GM21423 (cell line): ENCODE data around the gene HMX1.

Source experiments
- ATAC-seq: cut with Tn5 transposase; IDR thresholded peaks from one replicate; pipeline ENCODE4 v1.9.1; 2021; ENCODE audit warnings: mild to moderate bottlenecking, moderate library complexity; ENCODE audit not compliant: unreplicated experiment

Gene HMX1

GRCh38 chr4:8821151-8821950, 50.3 kb downstream of the HMX1 start:
- no peak for ATAC-seq

DNA sequence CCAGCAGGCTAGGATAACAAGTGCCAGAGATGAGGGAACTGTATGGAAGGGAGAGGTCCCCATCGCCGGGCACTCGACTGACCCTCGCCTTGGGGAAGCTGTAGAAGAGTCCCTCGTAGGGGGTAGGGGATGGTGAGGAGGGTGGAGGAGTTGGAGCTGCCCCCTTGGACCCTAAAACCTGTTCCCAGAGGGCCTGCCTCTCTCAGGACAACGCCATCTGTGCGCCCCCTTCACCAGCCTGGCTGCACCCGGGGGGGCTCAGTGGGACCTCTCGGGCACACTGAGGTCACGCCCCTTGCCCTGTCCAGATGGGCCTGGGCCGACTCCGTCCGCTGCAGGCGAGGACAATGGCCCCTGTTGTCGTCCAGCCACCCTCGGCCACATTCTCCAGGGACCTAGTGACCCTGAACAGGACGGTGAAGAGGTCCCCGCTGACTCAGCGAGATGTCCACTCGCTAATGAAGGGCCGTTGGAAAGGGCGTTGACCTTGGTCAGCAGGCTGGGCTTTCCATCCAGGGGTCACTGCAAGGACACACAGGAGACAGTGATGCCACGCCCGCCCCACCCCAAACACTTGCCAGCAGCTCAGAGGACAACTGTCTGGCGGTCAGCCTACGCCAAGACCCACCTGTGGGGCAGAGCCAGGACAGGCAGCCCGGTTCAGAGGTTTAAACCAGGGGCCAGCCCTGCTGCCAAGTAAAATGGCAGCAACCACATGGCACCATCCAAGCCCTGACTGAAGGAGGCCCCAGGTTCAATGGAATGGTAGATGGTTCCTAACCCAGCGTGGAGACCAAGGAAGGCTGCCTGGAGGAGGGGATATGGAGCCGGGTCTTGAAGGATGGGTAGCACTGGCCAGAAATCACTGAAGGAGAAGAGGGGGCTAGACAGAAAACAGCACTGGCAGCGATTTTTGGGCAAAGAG, 51.2 kb downstream of the HMX1 start:
- no peak for ATAC-seq

DNA sequence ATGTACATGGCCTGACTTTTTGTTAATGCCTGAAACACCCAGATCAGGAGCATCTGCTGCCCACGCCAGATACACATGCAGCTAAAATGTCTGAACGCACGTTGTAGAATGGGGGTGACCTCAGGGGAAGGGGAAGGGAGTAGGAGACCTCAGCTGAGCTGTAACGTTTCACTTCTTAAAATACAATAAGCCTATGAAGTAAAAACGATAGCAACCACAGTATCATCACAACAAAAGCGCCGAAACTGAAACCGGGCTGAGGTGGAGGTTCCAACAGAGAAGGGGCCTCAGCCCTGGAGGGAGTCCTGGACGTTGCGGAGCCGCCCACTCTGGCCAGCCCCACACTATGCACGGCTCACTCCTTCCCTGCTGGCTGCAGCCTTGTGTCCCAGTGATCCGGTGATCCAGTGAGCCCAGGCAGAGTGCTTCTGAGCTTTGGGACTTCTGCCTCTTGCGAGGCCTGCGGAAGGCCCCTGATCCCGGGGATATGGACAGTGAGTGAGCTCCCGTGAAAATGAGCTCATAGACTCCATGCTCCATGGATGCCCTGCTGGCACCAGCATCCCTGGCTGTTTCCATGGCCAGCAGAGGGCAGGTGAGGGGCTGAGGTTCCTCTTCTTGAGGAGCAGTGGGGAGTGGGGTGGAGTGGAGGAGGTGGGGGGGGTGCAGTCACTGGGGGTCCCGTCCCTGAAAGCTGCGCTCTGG, 52.0 kb downstream of the HMX1 start:
- ATAC-seq: no peak

DNA sequence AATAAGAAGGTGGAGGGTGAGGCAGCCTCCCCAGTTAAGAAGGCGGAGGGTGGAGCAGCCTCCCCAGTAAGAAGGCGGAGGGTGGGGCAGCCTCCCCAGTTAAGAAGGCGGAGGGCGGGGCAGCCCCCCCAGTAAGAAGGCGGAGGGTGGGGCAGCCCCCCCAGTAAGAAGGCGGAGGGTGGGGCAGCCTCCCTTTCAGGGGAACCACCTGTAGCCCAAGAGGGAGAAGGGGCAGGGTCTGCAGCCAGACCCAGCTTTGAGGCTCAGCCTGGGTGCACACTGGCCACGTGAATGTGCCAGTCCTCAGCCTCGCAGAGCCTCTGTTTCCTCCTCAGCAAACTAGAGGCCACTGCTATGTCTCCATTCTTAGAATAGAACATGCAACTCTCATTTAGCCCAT, 52.6 kb downstream of the HMX1 start:
- ATAC-seq: no peak

DNA sequence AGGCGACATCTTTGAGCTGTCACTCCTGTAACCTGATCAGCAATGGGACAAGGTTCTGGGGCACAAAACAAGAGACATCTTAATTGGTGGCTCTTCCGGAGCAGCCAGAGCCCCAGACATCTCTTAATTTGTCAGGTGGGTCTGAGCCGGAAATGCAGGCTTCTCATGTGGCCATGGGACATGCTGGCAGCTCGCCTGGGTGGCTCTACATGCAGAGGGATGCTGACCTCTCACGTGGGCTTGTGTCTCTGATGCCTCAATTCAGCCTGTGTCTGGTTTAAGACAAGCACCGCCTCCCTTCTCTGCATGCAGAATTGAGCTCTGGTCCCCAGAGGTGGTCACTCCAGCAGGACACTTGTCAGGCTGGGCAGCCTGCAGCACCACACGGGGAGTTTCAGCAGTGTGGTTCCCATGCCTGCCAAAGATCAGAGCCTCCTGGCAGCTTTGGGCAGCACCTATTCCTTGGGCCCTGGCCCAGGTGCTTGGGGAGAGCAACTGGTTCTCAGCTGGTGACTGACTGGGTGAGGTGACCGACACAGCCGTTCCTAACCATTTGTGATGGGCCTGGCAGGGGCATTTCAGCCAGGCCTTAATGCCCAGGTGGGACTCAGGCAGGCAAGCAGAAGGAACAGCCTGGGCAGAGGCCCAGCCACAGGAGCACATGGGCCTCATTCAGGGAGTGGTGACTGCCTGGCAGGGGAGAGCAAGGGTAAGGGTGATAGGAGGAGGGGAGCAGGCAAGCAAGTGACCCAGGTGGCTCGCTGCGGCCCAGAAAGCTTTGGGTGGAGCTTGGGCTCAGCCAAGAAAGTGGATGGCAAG, 53.4 kb downstream of the HMX1 start:
- ATAC-seq: no peak

DNA sequence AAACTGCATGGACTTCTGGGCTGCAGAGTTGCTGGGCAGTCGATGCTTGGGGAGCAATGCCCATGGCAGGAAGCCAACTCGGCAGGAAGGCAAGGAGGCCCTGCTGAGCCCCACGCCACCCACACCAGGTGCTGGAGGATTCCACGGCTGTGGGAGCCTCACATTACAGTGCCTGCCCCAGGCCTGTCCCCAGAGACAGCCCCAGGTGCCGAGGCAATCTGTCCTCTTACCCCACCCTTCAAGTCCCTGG, 53.9 kb downstream of the HMX1 start:
- no peak for ATAC-seq

GRCh38 chr4:8817096-8817812, 54.4 kb downstream of the HMX1 start:
- ATAC-seq: no peak
